Peyer's patch (tissue), 4 donors: ENCODE measurements around the gene SMAD6.

Experiments
- CTCF ChIP-seq, 6 experiments: fragments of 450-650 bp in 4 of 6; fragments of 200-600 bp in 2 of 6; sonication (generic) in 1 of 6; IDR thresholded peaks; one replicate each; pipeline ENCODE4 v1.5.1; 2017 to 2019; ENCODE audit warnings: antibody characterized with exemption in 6 of 6, mild to moderate bottlenecking in 3 of 6, moderate library complexity in 1 of 6
- POLR2A ChIP-seq, 2 donors: fragments of 450-650 bp; IDR thresholded peaks; one replicate each; pipeline ENCODE4 v1.5.1; 2017; ENCODE audit warnings: antibody characterized with exemption in 2 of 2, mild to moderate bottlenecking in 2 of 2, moderate library complexity in 2 of 2

GRCh38 chr15:66743204-66743603 lies 41.2 kb downstream of the SMAD6 start:
- TF ChIP-seq CTCF (IDR thresholded peaks at IDR 0.05) (no peak), POLR2A (IDR thresholded peaks at IDR 0.05) (no peak)
